Measurements from ENCODE around the gene SH3BP2. TPM values are rescaled to one million over a fixed set of nuclear protein-coding genes. Genes with fewer than 3 reads are reported as not detected.

SH3BP2 gene
- total RNA-seq, 2 experiments from 2014 or later = 88.2 to 93.0 TPM

DNA sequence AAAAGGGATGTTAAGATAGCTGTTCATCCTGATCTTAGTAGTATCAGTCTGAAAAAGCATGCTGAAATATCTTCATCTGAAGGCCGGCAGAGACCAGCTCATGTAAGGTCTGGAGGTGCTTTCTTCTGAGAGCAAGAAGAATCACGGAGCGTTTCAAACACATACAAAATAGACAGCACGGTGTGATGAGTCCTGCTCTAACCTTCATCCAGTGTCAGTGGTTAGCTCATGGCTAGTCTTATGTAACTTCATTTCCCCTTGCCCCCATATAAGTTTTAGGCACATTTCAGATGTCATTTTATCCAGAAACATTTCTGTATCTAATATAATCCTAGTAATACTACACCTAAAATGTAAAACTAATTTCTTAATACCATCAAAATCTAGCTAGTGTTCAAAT lies 78.6 kb downstream of the SH3BP2 start:
- Mint-ChIP-seq H3K4me3 (no peak overlapping the region), H3K27me3 (ENCODE audit: low read depth) (no peaks in the 10 kb centered on the region), H3K4me1 (ENCODE audit: low read depth) (peaks cover 41% of the 10 kb centered on the region), H3K9me3 (ENCODE audit: insufficient read depth) (no peaks in the 10 kb centered on the region), H3K27ac (peak overlapping the region; percentile 75), H3K36me3 (ENCODE audit: low read depth) (peaks cover 25% of the 10 kb centered on the region)
- DNase-seq = no peak
- POLR2A ChIA-PET = interaction anchor here (0.7 to 1.8 kb wide), 2 partner anchors 10 to 505 kb away, joined by 3 to 5 read pairs; no protein-coding TSS in a partner anchor
- ATAC-seq = no peak
- CTCF ChIA-PET = interaction anchor here (0.6 to 1.6 kb wide), 5 partner anchors 10 to 116 kb away, joined by 3 to 5 read pairs (median 4); partner anchors contain the start of gene TNIP2

DNA sequence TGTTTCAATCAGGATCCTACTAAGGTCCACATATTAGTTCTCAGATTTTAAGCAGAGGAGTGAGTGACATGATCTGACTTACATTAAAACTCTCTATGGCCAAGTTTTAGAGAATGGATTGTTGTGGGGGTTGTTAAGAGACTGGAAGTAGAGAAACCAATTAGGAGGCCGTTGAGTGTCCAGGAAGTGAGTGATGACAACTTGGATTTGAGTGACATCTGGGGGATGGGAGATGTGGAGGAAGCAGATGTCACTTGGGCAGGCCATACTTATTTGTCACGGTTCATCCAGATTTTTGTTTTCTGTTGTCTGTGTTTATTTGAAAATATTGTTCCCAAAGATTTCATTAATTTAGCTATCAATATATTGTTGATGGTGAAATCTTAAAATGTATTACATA lies 79.0 kb downstream of the SH3BP2 start:
- POLR2A ChIA-PET = interaction anchor here (0.7 to 1.8 kb wide), 2 partner anchors 11 to 505 kb away, joined by 3 to 5 read pairs; no protein-coding TSS in a partner anchor
- Mint-ChIP-seq H3K9me3 (ENCODE audit: insufficient read depth) (no peaks in the 10 kb centered on the region), H3K4me1 (ENCODE audit: low read depth) (peaks cover 41% of the 10 kb centered on the region), H3K4me3 (no peak overlapping the region), H3K27me3 (ENCODE audit: low read depth) (no peaks in the 10 kb centered on the region), H3K27ac (peak overlapping the region; percentile 75), H3K36me3 (ENCODE audit: low read depth) (peaks cover 25% of the 10 kb centered on the region)
- ATAC-seq (no peak), DNase-seq (no peak)
- CTCF ChIA-PET = interaction anchor here (0.7 to 1.6 kb wide), 4 partner anchors 10 to 116 kb away, joined by 3 to 5 read pairs (median 4); partner anchors contain the start of gene TNIP2

DNA sequence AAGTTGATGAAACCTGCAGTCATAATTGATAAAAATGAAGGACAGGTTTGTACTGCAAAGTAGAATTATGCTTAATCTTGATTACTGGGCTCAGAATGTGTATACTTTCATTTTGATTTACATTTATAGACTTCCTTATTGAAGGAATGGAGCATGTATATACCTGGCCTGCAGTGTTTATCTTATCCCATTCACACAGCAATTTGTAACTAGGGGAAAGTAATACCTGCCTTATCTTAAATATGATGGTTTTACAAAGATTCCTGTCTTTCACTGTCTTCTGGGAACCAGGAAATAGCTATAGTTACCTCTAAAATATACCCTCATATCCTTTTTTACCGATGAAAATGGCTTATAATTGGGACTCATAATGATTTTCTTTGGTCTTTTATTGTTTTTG lies 80.4 kb downstream of the SH3BP2 start:
- Mint-ChIP-seq H3K4me3 (no peak overlapping the region), H3K9me3 (ENCODE audit: insufficient read depth) (no peaks in the 10 kb centered on the region), H3K36me3 (ENCODE audit: low read depth) (peaks cover 29% of the 10 kb centered on the region), H3K4me1 (ENCODE audit: low read depth) (peaks cover 42% of the 10 kb centered on the region), H3K27me3 (ENCODE audit: low read depth) (no peaks in the 10 kb centered on the region), H3K27ac (no peak overlapping the region)
- ATAC-seq (no peak), DNase-seq (no peak)
- POLR2A ChIA-PET = no interaction called here
- CTCF ChIA-PET = interaction anchor here (0.9 kb wide), 1 partner anchor 81 kb away, joined by 3 read pairs; no protein-coding TSS in a partner anchor

DNA sequence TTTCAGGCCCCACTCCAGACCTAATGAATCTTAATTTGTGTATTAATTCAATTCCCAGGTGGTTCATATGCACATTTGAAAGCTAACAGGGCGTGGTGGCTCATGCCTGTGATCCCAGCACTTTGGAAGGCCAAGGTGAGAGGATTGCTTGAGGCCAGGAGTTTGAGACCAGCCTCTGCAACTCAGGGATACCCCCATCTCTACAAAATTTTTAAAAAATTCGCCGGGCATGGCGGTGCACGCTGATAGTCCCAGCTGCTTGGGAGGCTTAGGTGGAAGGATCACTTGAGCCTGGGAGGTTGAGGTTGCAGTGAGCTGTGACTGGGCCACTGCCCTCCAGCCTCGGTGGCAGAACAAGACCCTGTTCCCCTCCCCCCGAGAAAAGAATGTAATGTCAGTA lies 82.0 kb downstream of the SH3BP2 start:
- H3K36me3 Mint-ChIP-seq (ENCODE audit: low read depth) = peaks cover 38% of the 10 kb centered on the region
- CTCF ChIA-PET = no interaction called here

DNA sequence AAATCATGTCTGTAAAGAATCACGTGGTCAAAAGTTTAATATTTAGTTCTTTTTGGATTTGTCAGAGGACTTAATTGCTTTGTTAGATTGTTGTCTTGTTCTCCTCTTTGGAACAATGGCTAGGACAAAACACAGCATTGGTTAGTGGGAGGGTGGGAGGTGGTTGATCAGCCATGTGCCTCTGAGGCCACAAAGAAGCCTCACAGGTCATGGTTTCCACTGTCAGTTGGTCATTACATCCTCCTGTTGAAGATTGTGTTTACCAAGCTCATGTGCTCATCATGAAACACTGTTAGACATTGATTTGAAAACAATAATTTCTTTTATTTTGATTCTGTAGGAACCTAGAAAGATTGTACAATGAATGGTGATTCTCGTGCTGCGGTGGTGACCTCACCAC lies 82.7 kb downstream of the SH3BP2 start:
- Mint-ChIP-seq H3K9me3 (ENCODE audit: insufficient read depth) (no peaks in the 10 kb centered on the region), H3K36me3 (ENCODE audit: low read depth) (peaks cover 40% of the 10 kb centered on the region), H3K27me3 (ENCODE audit: low read depth) (no peaks in the 10 kb centered on the region), H3K27ac (peak overlapping the region; percentile 6), H3K4me1 (ENCODE audit: low read depth) (peaks cover 40% of the 10 kb centered on the region), H3K4me3 (no peak overlapping the region)
- ATAC-seq (no peak), DNase-seq (no peak)
- ChIA-PET CTCF (no interaction called here), POLR2A (no interaction called here)

More for the DNA sequence above, 82.0 kb downstream of the SH3BP2 start:
- no peak overlapping the region for H3K27ac Mint-ChIP-seq
- H3K9me3 Mint-ChIP-seq (ENCODE audit: insufficient read depth) = no peaks in the 10 kb centered on the region
- H3K4me3 Mint-ChIP-seq = no peak overlapping the region
- H3K27me3 Mint-ChIP-seq (ENCODE audit: low read depth) = no peaks in the 10 kb centered on the region
- H3K4me1 Mint-ChIP-seq (ENCODE audit: low read depth) = peaks cover 42% of the 10 kb centered on the region
- no peak for DNase-seq
- ATAC-seq = no peak
- POLR2A ChIA-PET = no interaction called here

DNA sequence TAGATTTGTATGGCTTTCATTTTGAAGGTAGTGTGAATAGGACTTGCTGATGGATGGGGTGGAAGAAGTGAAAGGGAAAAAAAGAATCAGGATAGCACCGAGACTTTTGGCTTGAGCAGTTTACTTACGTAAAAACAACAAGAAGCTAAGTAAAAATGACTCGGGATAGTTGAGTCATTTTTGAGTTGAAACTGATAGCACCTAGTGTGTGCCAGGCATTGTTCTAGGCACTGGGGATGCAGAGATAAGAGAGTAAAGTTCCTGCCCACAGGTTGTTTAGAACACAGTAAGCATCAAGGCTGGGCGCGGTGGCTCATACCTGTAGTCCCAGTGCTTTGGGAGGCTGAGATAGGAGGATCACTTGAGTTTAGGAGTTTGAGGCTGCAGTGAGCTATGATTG lies 85.5 kb downstream of the SH3BP2 start:
- Mint-ChIP-seq H3K27ac (peak overlapping the region; percentile 25), H3K9me3 (ENCODE audit: insufficient read depth) (no peaks in the 10 kb centered on the region), H3K4me3 (no peak overlapping the region), H3K4me1 (ENCODE audit: low read depth) (peaks cover 23% of the 10 kb centered on the region), H3K36me3 (ENCODE audit: low read depth) (peaks cover 39% of the 10 kb centered on the region), H3K27me3 (ENCODE audit: low read depth) (no peaks in the 10 kb centered on the region)
- no peak for DNase-seq
- ChIA-PET CTCF (interaction anchor here (0.6 to 0.8 kb wide), 2 partner anchors 12 to 14 kb away, joined by 3 read pairs; no protein-coding TSS in a partner anchor), POLR2A (no interaction called here)
- ATAC-seq = no peak

DNA sequence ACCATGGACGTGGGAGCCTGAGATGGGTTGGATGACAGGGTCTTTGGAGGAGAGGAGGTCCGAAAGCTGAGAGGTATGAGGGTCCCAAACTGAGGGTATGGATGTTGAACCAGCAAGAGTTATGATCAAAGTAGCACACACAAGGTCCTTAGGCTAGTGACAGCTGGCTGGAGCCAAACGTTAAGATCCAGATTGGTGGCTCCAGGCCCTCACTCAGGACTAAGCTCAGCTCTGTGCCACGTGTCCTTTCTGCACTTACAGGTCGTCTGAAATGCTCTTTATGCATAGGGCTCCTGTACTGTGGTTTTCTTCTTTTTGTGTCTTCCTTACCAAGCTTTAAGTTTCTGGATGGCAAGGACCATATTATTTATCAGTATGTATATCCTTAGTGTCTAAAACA lies 86.1 kb downstream of the SH3BP2 start:
- ATAC-seq (no peak), DNase-seq (no peak)
- H3K9me3 Mint-ChIP-seq (ENCODE audit: insufficient read depth) = no peaks in the 10 kb centered on the region
- no peaks in the 10 kb centered on the region for H3K27me3 Mint-ChIP-seq (ENCODE audit: low read depth)
- H3K36me3 Mint-ChIP-seq (ENCODE audit: low read depth) = peaks cover 40% of the 10 kb centered on the region
- ChIA-PET POLR2A (interaction anchor here (0.5 kb wide), 1 partner anchor 14 kb away, joined by 4 read pairs; no protein-coding TSS in a partner anchor), CTCF (no interaction called here)
- no peak overlapping the region for H3K4me3 Mint-ChIP-seq
- peaks cover 19% of the 10 kb centered on the region for H3K4me1 Mint-ChIP-seq (ENCODE audit: low read depth)
- H3K27ac Mint-ChIP-seq = peak overlapping the region; percentile 7

DNA sequence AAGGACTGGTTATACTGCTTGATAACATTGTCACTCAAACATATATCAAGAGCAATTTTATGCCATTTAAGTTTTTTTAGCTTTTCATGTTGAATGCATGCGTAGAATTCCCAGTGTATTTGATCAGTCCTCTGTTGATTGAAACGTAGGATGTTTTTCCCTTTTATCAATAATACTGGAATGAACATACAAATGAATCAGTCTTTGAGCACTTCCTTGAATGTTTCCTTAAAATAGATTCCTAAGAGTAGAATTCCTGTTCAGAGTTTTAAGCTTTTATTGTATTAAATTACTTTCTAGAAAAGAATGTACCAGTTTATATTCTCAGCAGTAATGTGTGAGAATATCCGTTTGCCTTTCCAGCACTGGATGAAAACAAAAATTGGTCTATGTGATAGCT lies 88.5 kb downstream of the SH3BP2 start:
- CTCF ChIA-PET = interaction anchor here (1.3 kb wide), 1 partner anchor 9 kb away, joined by 4 read pairs; no protein-coding TSS in a partner anchor
- Mint-ChIP-seq H3K27ac (no peak overlapping the region), H3K36me3 (ENCODE audit: low read depth) (peaks cover 50% of the 10 kb centered on the region)

DNA sequence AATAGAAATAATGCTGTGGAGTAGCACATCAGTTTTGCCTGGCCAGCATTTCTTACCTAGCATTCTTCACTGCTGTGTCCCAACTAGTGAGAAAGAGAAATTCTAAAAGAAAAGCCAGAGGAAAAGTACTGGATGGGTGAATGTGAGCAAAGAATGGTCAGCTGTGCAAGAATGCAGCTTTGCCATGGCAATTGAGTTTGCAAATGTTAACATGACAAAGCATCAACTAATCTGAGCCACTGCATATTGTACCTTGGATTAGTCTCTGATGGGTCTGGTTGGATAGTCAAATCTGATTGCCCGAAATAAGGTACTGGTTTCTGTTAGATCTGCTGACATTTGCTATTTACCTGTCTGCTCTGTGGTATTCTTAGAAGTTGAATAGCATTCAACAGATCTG lies 89.5 kb downstream of the SH3BP2 start:
- H3K36me3 Mint-ChIP-seq (ENCODE audit: low read depth) = peaks cover 54% of the 10 kb centered on the region
- H3K27me3 Mint-ChIP-seq (ENCODE audit: low read depth) = no peaks in the 10 kb centered on the region
- H3K4me1 Mint-ChIP-seq (ENCODE audit: low read depth) = peaks cover 5% of the 10 kb centered on the region
- no peak overlapping the region for H3K4me3 Mint-ChIP-seq
- CTCF ChIA-PET = no interaction called here
- no peaks in the 10 kb centered on the region for H3K9me3 Mint-ChIP-seq (ENCODE audit: insufficient read depth)
- no peak for ATAC-seq
- no peak overlapping the region for H3K27ac Mint-ChIP-seq
- POLR2A ChIA-PET = no interaction called here
- no peak for DNase-seq

More for the DNA sequence above, 88.5 kb downstream of the SH3BP2 start:
- no peaks in the 10 kb centered on the region for H3K9me3 Mint-ChIP-seq (ENCODE audit: insufficient read depth)
- POLR2A ChIA-PET = interaction anchor here (0.7 kb wide), 1 partner anchor 289 kb away, joined by 3 read pairs; no protein-coding TSS in a partner anchor
- DNase-seq = no peak
- no peaks in the 10 kb centered on the region for H3K27me3 Mint-ChIP-seq (ENCODE audit: low read depth)
- H3K4me1 Mint-ChIP-seq (ENCODE audit: low read depth) = peaks cover 6% of the 10 kb centered on the region
- H3K4me3 Mint-ChIP-seq = no peak overlapping the region
- no peak for ATAC-seq

DNA sequence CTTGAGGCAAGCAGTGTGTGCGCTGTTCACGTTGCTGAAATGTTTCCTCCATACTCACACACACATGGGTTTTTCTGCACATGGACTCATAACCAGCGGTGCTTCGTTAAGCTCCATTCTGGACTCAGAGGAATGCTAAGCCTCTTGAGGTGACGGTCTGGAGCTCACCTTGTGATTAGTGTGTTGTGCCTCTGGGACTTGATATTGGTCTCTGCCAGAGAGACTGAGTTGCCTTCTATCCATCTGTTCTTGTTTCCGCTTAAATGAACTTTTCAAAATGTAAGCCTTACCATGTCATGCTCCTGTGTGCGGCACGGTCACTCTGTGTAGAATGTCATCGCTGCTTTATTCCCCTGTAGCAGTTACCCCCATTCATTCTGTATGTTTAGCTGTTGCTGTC lies 93.3 kb downstream of the SH3BP2 start:
- H3K9me3 Mint-ChIP-seq (ENCODE audit: insufficient read depth) = no peaks in the 10 kb centered on the region
- H3K4me3 Mint-ChIP-seq = no peak overlapping the region
- H3K36me3 Mint-ChIP-seq (ENCODE audit: low read depth) = peaks cover 44% of the 10 kb centered on the region
- ChIA-PET CTCF (no interaction called here), POLR2A (no interaction called here)
- no peak for ATAC-seq
- H3K27ac Mint-ChIP-seq = no peak overlapping the region
- peaks cover 1% of the 10 kb centered on the region for H3K4me1 Mint-ChIP-seq (ENCODE audit: low read depth)
- DNase-seq = no peak
- H3K27me3 Mint-ChIP-seq (ENCODE audit: low read depth) = no peaks in the 10 kb centered on the region

DNA sequence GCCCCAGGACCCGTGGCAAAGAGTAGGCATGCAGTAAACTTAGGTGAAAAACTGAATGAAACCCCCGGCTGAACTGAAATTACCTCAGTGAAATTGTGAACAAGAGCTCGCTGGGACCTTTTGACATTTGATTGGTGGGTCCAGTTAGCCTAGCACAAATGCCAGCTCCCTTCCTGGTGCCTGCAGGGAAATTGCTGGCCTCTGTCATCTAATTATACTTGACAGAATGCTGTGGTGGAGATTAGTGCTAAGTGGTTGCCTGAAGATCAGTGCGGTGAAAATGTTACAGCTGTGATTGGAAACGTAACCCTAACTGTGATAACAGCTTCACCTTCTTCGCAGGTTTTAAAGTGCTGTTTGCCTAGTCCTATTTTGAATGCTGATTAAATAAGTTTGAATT lies 93.7 kb downstream of the SH3BP2 start:
- ATAC-seq = no peak
- no peak overlapping the region for H3K4me3 Mint-ChIP-seq
- peaks cover 1% of the 10 kb centered on the region for H3K4me1 Mint-ChIP-seq (ENCODE audit: low read depth)
- no peak for DNase-seq
- peaks cover 44% of the 10 kb centered on the region for H3K36me3 Mint-ChIP-seq (ENCODE audit: low read depth)
- H3K27ac Mint-ChIP-seq = no peak overlapping the region
- ChIA-PET CTCF (no interaction called here), POLR2A (no interaction called here)
- H3K9me3 Mint-ChIP-seq (ENCODE audit: insufficient read depth) = no peaks in the 10 kb centered on the region
- H3K27me3 Mint-ChIP-seq (ENCODE audit: low read depth) = no peaks in the 10 kb centered on the region

DNA sequence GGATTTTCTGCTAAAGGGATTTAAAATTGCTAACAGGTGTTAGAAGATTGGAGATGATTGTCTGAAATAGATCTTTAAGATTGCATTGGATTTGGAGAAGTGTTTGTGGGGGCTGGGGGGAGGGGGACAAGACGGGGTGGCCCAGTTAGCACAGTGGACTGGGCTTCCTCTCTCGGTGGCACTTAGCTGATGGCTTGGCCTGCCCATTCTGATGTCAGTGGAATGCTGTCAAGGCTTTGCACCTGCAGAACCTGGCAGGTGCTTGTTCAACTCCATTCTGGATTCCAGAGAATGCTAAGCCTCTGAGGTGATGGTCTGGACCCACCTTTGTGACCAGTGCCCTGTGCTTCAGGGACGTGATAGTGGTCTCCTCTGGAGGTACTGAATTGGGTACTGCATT lies 94.5 kb downstream of the SH3BP2 start:
- ATAC-seq (no peak), DNase-seq (no peak)
- Mint-ChIP-seq H3K9me3 (ENCODE audit: insufficient read depth) (no peaks in the 10 kb centered on the region), H3K27me3 (ENCODE audit: low read depth) (no peaks in the 10 kb centered on the region), H3K27ac (no peak overlapping the region), H3K4me3 (no peak overlapping the region), H3K36me3 (ENCODE audit: low read depth) (peaks cover 40% of the 10 kb centered on the region), H3K4me1 (ENCODE audit: low read depth) (peaks cover 1% of the 10 kb centered on the region)
- ChIA-PET CTCF (no interaction called here), POLR2A (no interaction called here)

DNA sequence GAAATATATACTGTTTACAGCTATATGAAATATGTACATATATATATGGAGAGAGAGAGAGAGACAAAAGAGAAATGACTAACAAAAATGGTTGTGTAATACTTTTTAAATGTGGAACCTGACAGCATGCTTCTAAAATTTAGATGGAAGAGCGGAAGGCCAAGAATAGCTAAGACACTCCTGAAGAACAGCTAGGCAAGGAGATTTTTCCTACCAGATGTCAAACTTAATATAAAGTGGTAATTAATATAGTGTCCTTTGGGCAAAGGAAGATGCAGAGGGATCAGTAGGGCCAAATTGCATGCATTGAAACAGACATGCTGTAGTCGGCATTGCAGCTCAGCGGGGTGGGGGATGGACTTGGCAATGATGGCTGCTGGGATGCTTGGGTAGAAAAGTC lies 96.0 kb downstream of the SH3BP2 start:
- no peak for DNase-seq
- POLR2A ChIA-PET = no interaction called here
- no peaks in the 10 kb centered on the region for H3K27me3 Mint-ChIP-seq (ENCODE audit: low read depth)
- H3K4me3 Mint-ChIP-seq = no peak overlapping the region
- H3K27ac Mint-ChIP-seq = no peak overlapping the region
- no peak for ATAC-seq
- no peaks in the 10 kb centered on the region for H3K9me3 Mint-ChIP-seq (ENCODE audit: insufficient read depth)
- CTCF ChIA-PET = no interaction called here
- peaks cover 1% of the 10 kb centered on the region for H3K4me1 Mint-ChIP-seq (ENCODE audit: low read depth)
- H3K36me3 Mint-ChIP-seq (ENCODE audit: low read depth) = peaks cover 43% of the 10 kb centered on the region

Data from activated CD8-positive, alpha-beta T cell treated with anti-CD3 and anti-CD28 coated beads, Interleukin-2, amount 10 ng/mL, durations not matched to agents 7 days and 5 days (primary cell).